NCI-H774 (cell line): ENCODE data around the gene TEX47.

ENCODE experiments used
- DNase-seq: peaks from one replicate; lab custom pipeline; 2025; lab: John Stamatoyannopoulos, UW

The TEX47 gene

DNA sequence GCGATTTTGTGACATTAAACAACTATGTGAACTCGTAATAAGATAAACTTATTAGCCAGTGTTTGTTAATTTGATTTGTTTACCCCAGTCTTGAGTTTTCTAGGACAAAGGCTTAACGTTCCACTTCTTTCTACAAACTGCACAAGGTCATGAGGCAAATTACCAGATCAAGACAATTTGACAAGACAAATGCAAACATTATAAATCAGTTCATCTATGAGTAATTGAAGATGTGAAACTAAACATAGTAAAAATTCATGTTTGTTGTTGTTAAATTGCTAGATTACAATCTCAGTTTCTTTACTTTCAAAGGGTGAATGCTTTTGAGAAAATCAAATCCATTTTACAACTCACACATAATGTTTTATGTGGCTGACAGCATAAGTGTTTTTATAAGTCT is 49.4 kb downstream of the TEX47 start:
- DNase-seq = no peak
